ENCODE data around the gene TBR1.

The TBR1 gene

GRCh38 chr2:161415987-161416707, at the start of gene TBR1:
TBR1 (plus strand) TSS chr2:161416297; CDS start chr2:161416411, 114 bp downstream.
- TF ChIP-seq NFIC (IDR thresholded peaks at IDR 0.05) (no peak), TCF12 (IDR thresholded peaks at IDR 0.05; ENCODE audit: low read depth) (no peak), ZBTB7A (IDR thresholded peaks at IDR 0.05; ENCODE audit: low read depth) (no peak), EP300 (IDR thresholded peaks at IDR 0.05; ENCODE audit: borderline replicate concordance) (no peak), EGR1 (IDR thresholded peaks at IDR 0.05) (no peak), MAX (IDR thresholded peaks at IDR 0.05) (no peak)
- TF ChIP-seq, protein P1, sequence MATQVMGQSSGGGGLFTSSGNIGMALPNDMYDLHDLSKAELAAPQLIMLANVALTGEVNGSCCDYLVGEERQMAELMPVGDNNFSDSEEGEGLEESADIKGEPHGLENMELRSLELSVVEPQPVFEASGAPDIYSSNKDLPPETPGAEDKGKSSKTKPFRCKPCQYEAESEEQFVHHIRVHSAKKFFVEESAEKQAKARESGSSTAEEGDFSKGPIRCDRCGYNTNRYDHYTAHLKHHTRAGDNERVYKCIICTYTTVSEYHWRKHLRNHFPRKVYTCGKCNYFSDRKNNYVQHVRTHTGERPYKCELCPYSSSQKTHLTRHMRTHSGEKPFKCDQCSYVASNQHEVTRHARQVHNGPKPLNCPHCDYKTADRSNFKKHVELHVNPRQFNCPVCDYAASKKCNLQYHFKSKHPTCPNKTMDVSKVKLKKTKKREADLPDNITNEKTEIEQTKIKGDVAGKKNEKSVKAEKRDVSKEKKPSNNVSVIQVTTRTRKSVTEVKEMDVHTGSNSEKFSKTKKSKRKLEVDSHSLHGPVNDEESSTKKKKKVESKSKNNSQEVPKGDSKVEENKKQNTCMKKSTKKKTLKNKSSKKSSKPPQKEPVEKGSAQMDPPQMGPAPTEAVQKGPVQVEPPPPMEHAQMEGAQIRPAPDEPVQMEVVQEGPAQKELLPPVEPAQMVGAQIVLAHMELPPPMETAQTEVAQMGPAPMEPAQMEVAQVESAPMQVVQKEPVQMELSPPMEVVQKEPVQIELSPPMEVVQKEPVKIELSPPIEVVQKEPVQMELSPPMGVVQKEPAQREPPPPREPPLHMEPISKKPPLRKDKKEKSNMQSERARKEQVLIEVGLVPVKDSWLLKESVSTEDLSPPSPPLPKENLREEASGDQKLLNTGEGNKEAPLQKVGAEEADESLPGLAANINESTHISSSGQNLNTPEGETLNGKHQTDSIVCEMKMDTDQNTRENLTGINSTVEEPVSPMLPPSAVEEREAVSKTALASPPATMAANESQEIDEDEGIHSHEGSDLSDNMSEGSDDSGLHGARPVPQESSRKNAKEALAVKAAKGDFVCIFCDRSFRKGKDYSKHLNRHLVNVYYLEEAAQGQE (IDR thresholded peaks at IDR 0.05; ENCODE audit: low read depth), result no peak

DNA sequence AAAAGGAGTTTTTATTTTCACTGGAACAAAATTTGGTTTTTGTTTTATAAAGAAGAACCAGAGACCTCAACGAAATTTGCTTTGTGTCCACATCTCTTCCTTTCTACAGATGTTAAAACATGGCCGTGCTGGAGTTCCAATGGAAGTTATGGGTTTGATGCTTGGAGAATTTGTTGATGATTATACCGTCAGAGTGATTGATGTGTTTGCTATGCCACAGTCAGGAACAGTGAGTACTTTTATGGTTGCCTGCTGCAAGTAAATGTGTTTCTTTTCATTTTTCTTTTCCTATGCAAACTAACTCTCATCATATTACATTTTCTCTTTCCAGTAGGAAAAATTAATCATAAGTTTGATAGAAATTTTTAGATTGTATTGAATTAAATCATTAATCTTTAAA, 48.4 kb upstream of the TBR1 start:
- TF ChIP-seq EGR1 (IDR thresholded peaks at IDR 0.05) (no peak), RAD21 (IDR thresholded peaks at IDR 0.05; ENCODE audit: low read depth) (no peak), TEAD4 (IDR thresholded peaks at IDR 0.05) (no peak), EP300 (IDR thresholded peaks at IDR 0.05; ENCODE audit: borderline replicate concordance) (no peak), FOXM1 (IDR thresholded peaks at IDR 0.05; ENCODE audit: borderline replicate concordance, low read depth) (no peak), MAX (IDR thresholded peaks at IDR 0.05) (no peak), CREB1 (IDR thresholded peaks at IDR 0.05; ENCODE audit: low read depth) (no peak), NFIC (IDR thresholded peaks at IDR 0.05) (no peak), ZBTB7A (IDR thresholded peaks at IDR 0.05; ENCODE audit: low read depth) (no peak), CEBPB (IDR thresholded peaks at IDR 0.05) (no peak), TCF12 (IDR thresholded peaks at IDR 0.05; ENCODE audit: low read depth) (no peak), YY1 (IDR thresholded peaks at IDR 0.05; ENCODE audit: low read depth) (no peak), TAF1 (IDR thresholded peaks at IDR 0.05; ENCODE audit: low read depth) (no peak)
- TF ChIP-seq, protein P1 (IDR thresholded peaks at IDR 0.05; ENCODE audit: low read depth), result no peak
- TF ChIP-seq, protein P2, sequence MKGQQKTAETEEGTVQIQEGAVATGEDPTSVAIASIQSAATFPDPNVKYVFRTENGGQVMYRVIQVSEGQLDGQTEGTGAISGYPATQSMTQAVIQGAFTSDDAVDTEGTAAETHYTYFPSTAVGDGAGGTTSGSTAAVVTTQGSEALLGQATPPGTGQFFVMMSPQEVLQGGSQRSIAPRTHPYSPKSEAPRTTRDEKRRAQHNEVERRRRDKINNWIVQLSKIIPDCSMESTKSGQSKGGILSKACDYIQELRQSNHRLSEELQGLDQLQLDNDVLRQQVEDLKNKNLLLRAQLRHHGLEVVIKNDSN (IDR thresholded peaks at IDR 0.05), result no peak

- TF ChIP-seq FOXM1 (IDR thresholded peaks at IDR 0.05; ENCODE audit: borderline replicate concordance, low read depth) (no peak), YY1 (IDR thresholded peaks at IDR 0.05; ENCODE audit: low read depth) (no peak), RAD21 (IDR thresholded peaks at IDR 0.05; ENCODE audit: low read depth) (no peak), CREB1 (IDR thresholded peaks at IDR 0.05; ENCODE audit: low read depth) (no peak), MAX (IDR thresholded peaks at IDR 0.05) (no peak), EP300 (IDR thresholded peaks at IDR 0.05; ENCODE audit: borderline replicate concordance) (no peak), CEBPB (IDR thresholded peaks at IDR 0.05) (no peak), NFIC (IDR thresholded peaks at IDR 0.05) (no peak), EGR1 (IDR thresholded peaks at IDR 0.05) (no peak), ZBTB7A (IDR thresholded peaks at IDR 0.05; ENCODE audit: low read depth) (no peak), TAF1 (IDR thresholded peaks at IDR 0.05; ENCODE audit: low read depth) (no peak), TCF12 (IDR thresholded peaks at IDR 0.05; ENCODE audit: low read depth) (no peak), TEAD4 (IDR thresholded peaks at IDR 0.05) (no peak)
- TF ChIP-seq, protein P2 (IDR thresholded peaks at IDR 0.05), result no peak
- TF ChIP-seq, protein P1 (IDR thresholded peaks at IDR 0.05; ENCODE audit: low read depth), result no peak
Measured at GRCh38 chr2:161369311-161369710, 46.8 kb upstream of the TBR1 start.

DNA sequence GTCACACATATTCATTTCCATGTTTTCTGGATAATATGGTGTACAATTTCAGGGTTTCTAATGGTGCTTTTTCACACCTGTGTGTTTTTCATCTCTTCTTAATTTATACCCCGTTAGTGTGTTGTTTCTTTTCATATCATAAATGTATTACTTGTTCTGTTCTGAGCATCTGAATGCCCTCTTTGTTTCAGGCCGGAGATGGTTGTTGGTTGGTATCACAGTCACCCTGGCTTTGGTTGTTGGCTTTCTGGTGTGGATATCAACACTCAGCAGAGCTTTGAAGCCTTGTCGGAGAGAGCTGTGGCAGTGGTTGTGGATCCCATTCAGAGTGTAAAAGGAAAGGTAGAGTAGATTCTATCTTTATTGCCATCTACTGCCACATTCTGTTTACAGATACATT, 45.1 kb upstream of the TBR1 start:
- TF ChIP-seq MAX (IDR thresholded peaks at IDR 0.05) (no peak), YY1 (IDR thresholded peaks at IDR 0.05; ENCODE audit: low read depth) (no peak), RAD21 (IDR thresholded peaks at IDR 0.05; ENCODE audit: low read depth) (no peak), NFIC (IDR thresholded peaks at IDR 0.05) (no peak), EGR1 (IDR thresholded peaks at IDR 0.05) (no peak), TEAD4 (IDR thresholded peaks at IDR 0.05) (no peak)

Measured in Ishikawa (cell line).